Measurements from ENCODE around the gene RPGRIP1.

DNA sequence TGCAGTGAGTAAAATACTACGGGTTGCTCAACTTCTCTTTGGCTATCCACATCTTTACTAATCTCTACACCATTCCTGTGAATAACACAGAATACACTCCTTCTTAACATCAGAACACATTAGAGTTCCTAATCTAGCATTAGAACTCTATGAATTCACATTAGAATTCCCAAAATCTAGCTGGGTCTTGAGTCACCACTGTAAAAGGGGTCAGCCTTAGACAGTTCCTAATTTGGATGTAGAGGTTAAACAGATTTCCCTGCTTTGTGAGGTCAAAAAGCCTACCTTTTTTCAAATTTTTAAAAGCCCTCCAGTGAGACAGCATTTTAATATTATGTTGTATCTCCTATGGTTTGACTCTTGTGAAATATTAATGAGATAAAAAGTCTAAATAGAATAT, 18.1 kb upstream of the RPGRIP1 start:
- TF ChIP-seq EZH2phosphoT487 (IDR thresholded peaks at IDR 0.05; ENCODE audit: borderline replicate concordance): no peak
- TF ChIP-seq, protein P1, sequence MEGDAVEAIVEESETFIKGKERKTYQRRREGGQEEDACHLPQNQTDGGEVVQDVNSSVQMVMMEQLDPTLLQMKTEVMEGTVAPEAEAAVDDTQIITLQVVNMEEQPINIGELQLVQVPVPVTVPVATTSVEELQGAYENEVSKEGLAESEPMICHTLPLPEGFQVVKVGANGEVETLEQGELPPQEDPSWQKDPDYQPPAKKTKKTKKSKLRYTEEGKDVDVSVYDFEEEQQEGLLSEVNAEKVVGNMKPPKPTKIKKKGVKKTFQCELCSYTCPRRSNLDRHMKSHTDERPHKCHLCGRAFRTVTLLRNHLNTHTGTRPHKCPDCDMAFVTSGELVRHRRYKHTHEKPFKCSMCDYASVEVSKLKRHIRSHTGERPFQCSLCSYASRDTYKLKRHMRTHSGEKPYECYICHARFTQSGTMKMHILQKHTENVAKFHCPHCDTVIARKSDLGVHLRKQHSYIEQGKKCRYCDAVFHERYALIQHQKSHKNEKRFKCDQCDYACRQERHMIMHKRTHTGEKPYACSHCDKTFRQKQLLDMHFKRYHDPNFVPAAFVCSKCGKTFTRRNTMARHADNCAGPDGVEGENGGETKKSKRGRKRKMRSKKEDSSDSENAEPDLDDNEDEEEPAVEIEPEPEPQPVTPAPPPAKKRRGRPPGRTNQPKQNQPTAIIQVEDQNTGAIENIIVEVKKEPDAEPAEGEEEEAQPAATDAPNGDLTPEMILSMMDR (conservative IDR thresholded peaks at IDR 0.05; ENCODE audit: low read length): no peak

Measured in Loucy (cell line).